ENCODE data around the gene IQCE. TPM values are rescaled to one million over a fixed set of nuclear protein-coding genes. Genes with fewer than 3 reads are reported as not detected.

Gene IQCE
- total and polyA plus RNA-seq, 2 donors (not counting 1 experiment from before 2014, with no cell fraction given): 3.5 to 9.5 TPM

DNA sequence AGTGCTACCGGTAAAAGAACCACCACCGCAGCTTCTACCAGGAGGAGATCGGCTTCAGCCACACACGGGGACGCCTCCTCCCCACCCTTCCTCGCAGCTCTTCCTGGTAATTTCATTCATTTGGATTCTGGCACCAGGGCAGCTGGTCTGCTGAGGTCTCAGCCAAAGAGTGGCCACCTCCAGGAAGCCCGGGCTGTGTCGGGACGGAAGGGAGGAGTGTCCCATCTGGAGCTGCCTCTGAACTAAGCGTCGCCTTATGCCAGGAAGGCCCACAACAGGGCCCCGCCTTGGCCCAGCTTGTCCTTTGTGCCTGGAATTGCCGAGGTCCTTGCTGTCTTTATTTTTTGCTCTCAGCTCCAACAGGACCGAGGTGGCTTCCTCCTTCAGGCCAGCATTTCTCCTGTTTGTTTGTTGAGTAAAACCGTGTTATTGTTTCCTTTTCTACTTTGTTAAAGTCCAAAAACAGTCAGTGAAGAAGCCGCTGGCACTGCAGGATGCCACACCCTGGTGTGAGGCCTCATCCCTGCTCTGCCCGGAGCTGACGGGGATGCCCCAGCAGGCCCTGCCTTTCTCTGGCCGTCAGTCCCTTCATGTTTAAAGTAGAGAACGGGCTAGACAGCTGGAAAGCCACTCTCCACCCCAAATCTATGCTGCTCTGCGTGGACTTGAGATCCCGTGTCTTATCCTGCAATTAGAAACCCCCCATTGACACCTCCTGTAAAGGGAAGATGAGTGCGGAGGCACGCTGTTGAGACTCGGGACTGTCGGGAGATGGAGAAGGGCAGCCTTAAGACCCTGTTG, 48.5 kb downstream of the IQCE start:
- H3K4me3 Mint-ChIP-seq: peak overlapping the region; percentile 18
- H3K27me3 Mint-ChIP-seq: no peaks in the 10 kb centered on the region
- no peak overlapping the region for H3K27ac Mint-ChIP-seq

More for the DNA sequence above, 48.5 kb downstream of the IQCE start:
- WGBS (ENCODE audit: insufficient coverage): 78% methylated on average over 23 of the region's 26 CpGs
- no peak overlapping the region for H3K9ac ChIP-seq (ENCODE audit: low read length)
- intact Hi-C loops (cut with micrococcal nuclease): no loop called here
- H3K9me3 ChIP-seq (ENCODE audit: control extremely low read depth in 1 of 3, control insufficient read depth in 2 of 3, insufficient read depth in 1 of 3, low read length in 2 of 3): no peaks in the 10 kb centered on the region
- no peak for ATAC-seq (ENCODE audit: low read depth)
- peaks cover 23% of the 10 kb centered on the region for H3K4me1 Mint-ChIP-seq
- TF ChIP-seq EZH2 (IDR thresholded peaks at IDR 0.05; ENCODE audit: borderline replicate concordance, insufficient read depth, low read depth, low read length, poor library complexity, severe bottlenecking): no peak
- TF ChIP-seq, protein P1, sequence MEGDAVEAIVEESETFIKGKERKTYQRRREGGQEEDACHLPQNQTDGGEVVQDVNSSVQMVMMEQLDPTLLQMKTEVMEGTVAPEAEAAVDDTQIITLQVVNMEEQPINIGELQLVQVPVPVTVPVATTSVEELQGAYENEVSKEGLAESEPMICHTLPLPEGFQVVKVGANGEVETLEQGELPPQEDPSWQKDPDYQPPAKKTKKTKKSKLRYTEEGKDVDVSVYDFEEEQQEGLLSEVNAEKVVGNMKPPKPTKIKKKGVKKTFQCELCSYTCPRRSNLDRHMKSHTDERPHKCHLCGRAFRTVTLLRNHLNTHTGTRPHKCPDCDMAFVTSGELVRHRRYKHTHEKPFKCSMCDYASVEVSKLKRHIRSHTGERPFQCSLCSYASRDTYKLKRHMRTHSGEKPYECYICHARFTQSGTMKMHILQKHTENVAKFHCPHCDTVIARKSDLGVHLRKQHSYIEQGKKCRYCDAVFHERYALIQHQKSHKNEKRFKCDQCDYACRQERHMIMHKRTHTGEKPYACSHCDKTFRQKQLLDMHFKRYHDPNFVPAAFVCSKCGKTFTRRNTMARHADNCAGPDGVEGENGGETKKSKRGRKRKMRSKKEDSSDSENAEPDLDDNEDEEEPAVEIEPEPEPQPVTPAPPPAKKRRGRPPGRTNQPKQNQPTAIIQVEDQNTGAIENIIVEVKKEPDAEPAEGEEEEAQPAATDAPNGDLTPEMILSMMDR (IDR thresholded peaks at IDR 0.05): no peak
- no peaks in the 10 kb centered on the region for H3K9me3 Mint-ChIP-seq (ENCODE audit: insufficient read depth)
- H3K4me2 ChIP-seq (replicated peaks; ENCODE audit: low read depth, low read length, poor library complexity, severe bottlenecking): no peak overlapping the region
- H3K27ac ChIP-seq (ENCODE audit: low read length in 2 of 2): no peak overlapping the region
- ChIA-PET POLR2A (interaction anchor here (0.5 kb wide), 1 partner anchor 151 kb away, joined by 9 read pairs; no protein-coding TSS in a partner anchor), CTCF (interaction anchor here (1.4 kb wide), 1 partner anchor 11 kb away, joined by 7 read pairs; no protein-coding TSS in a partner anchor)
- no peak overlapping the region for H3K4me3 ChIP-seq (ENCODE audit: control extremely low read depth in 1 of 5, extremely low read depth in 1 of 5, insufficient read depth in 1 of 5, low read depth in 2 of 5, low read length in 4 of 5)
- no peaks in the 10 kb centered on the region for H3K27me3 ChIP-seq (replicated peaks in 1 of 4; ENCODE audit: control extremely low read depth in 1 of 4, control insufficient read depth in 3 of 4, insufficient read depth in 4 of 4, low read length in 3 of 4)
- no peak for DNase-seq
- no peaks in the 10 kb centered on the region for H3K79me2 ChIP-seq (ENCODE audit: control insufficient read depth, insufficient read depth, low read length)
- no peak overlapping the region for H2AFZ ChIP-seq (ENCODE audit: insufficient read depth, low read depth, low read length, poor library complexity, severe bottlenecking)
- peaks cover 13 to 20% of the 10 kb centered on the region in 2 donors for H3K4me1 ChIP-seq (ENCODE audit: control insufficient read depth in 2 of 2, insufficient read depth in 2 of 2, low read length in 2 of 2)
- no peaks in the 10 kb centered on the region for H3K36me3 ChIP-seq (replicated peaks in 1 of 2; ENCODE audit: control extremely low read depth in 1 of 2, control insufficient read depth in 1 of 2, extremely low read depth in 1 of 2, insufficient read depth in 2 of 2, low read length in 1 of 2)
- no peaks in the 10 kb centered on the region for H4K20me1 ChIP-seq (ENCODE audit: control insufficient read depth, insufficient read depth, low read length, poor library complexity, severe bottlenecking)
